Adrenal gland (tissue), 5 donors: ENCODE results near the gene PCDH9.

Source experiments
- POLR2A ChIP-seq, 2 donors: fragments of 450-650 bp; IDR thresholded peaks; one replicate each; pipeline ENCODE4 v1.6.1; 2017; ENCODE audit warnings: antibody characterized with exemption in 2 of 2, mild to moderate bottlenecking in 2 of 2, moderate library complexity in 1 of 2
- TF ChIP-seq, protein P1 (sequence below), 6 experiments: fragments of 450-650 bp in 4 of 6; fragments of 200-600 bp in 2 of 6; sonication (generic) in 1 of 6; IDR thresholded peaks; 1 replicate in 5 of 6; 2 replicates in 1 of 6; pipeline versions ENCODE4 v1.5.1 to v1.8.0; 2016 to 2021; ENCODE audit warnings: antibody characterized with exemption in 6 of 6, mild to moderate bottlenecking in 2 of 6, moderate library complexity in 1 of 6
- donor health status: DM: no; HTN: no; CAD: no.

DNA sequence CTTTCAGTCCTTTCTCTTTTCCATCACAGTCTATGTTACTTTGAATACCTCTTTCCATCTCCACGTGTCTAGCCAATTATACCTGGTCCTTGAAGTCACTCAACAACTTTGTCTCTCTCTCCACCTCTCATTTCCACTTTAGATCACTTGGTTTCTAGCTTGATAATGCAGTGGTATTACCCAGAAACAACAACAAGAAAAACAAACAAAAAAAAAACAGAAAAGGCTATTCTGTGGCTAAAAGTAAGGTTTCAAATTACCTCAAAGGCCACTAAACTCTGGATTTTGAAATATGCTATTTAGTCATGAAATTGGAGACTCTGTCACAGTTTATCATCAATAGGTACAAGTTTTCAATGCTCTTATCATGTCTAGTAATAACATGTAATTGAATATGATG is 184.8 kb downstream of the PCDH9 start:
- TF ChIP-seq POLR2A (IDR thresholded peaks at IDR 0.05) = no peak
- TF ChIP-seq, protein P1, sequence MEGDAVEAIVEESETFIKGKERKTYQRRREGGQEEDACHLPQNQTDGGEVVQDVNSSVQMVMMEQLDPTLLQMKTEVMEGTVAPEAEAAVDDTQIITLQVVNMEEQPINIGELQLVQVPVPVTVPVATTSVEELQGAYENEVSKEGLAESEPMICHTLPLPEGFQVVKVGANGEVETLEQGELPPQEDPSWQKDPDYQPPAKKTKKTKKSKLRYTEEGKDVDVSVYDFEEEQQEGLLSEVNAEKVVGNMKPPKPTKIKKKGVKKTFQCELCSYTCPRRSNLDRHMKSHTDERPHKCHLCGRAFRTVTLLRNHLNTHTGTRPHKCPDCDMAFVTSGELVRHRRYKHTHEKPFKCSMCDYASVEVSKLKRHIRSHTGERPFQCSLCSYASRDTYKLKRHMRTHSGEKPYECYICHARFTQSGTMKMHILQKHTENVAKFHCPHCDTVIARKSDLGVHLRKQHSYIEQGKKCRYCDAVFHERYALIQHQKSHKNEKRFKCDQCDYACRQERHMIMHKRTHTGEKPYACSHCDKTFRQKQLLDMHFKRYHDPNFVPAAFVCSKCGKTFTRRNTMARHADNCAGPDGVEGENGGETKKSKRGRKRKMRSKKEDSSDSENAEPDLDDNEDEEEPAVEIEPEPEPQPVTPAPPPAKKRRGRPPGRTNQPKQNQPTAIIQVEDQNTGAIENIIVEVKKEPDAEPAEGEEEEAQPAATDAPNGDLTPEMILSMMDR (IDR thresholded peaks at IDR 0.05) = no peak
